Activated naive CD8-positive, alpha-beta T cell treated with anti-CD3 and anti-CD28 coated beads, Interleukin-2, amount 10 ng/mL, durations not matched to agents 7 days and 5 days (primary cell): Measurements from ENCODE around the gene KLHL41. TPM values are rescaled to one million over a fixed set of nuclear protein-coding genes. Genes with fewer than 3 reads are reported as not detected.

Source experiments
- ATAC-seq: fragments of 150-1000 bp; cut with Tn5 transposase; one replicate; pipeline ENCODE4 v1.10.0; 2021; ENCODE audit warnings: low read depth, moderate library complexity
- POLR2A ChIA-PET: fragments of 350-600 bp; sonication (Branson Sonifier 250); formaldehyde crosslinking; loops from one replicate; lab custom pipeline; 2021; ENCODE audit warnings: antibody characterized with exemption; lab: Charles Lee
- DNase-seq: peaks from one replicate; pipeline ENCODE4 v3.0.0; 2021
- H3K27ac Mint-ChIP-seq: one replicate; pipeline ENCODE4 v1.8.0; 2022; ENCODE audit warnings: mild to moderate bottlenecking, mixed read lengths
- H3K27me3 Mint-ChIP-seq: one replicate; pipeline ENCODE4 v1.8.0; 2022; ENCODE audit warnings: mild to moderate bottlenecking, moderate library complexity, mixed read lengths
- H3K36me3 Mint-ChIP-seq: one replicate; pipeline ENCODE4 v1.8.0; 2021; ENCODE audit warnings: mild to moderate bottlenecking, mixed read lengths
- H3K4me1 Mint-ChIP-seq: one replicate; pipeline ENCODE4 v1.8.0; 2021; ENCODE audit warnings: mixed read lengths
- H3K4me3 Mint-ChIP-seq: one replicate; pipeline ENCODE4 v1.8.0; 2022; ENCODE audit warnings: mild to moderate bottlenecking, moderate library complexity, mixed read lengths
- H3K9me3 Mint-ChIP-seq: one replicate; pipeline ENCODE4 v1.8.0; 2021; ENCODE audit warnings: mixed read lengths
- total RNA-seq, 2 experiments: library from RNA; stranded (reverse); gene quantifications; one replicate each; pipeline ENCODE4 v1.2.3, GENCODE V29; 2021

Gene KLHL41
- under 1 TPM in 1 of 2 experiments, not detected in 1; 0.17 TPM for total RNA-seq

GRCh38 chr2:169509298-169509885 lies at the start of gene KLHL41:
KLHL41 (plus strand) TSS chr2:169509702; CDS start chr2:169509779, 77 bp downstream.
- Mint-ChIP-seq H3K4me1 (no peaks in the 10 kb centered on the region), H3K36me3 (no peaks in the 10 kb centered on the region), H3K27me3 (no peaks in the 10 kb centered on the region), H3K4me3 (no peak within 1 kb of the TSS), H3K27ac (no peak within 1 kb of the TSS), H3K9me3 (no peaks in the 10 kb centered on the region)
- no peak for ATAC-seq
- DNase-seq, result no peak
- POLR2A ChIA-PET, result no interaction called here

GRCh38 chr2:169461143-169461542 lies 48.4 kb upstream of the KLHL41 start:
- DNase-seq, result no peak
- no peak for ATAC-seq
- no peak overlapping the region for H3K4me3 Mint-ChIP-seq
- H3K4me1 Mint-ChIP-seq, result no peaks in the 10 kb centered on the region
- no peak overlapping the region for H3K27ac Mint-ChIP-seq
- POLR2A ChIA-PET, result no interaction called here
- no peaks in the 10 kb centered on the region for H3K9me3 Mint-ChIP-seq
- peaks cover 8% of the 10 kb centered on the region for H3K27me3 Mint-ChIP-seq
- no peaks in the 10 kb centered on the region for H3K36me3 Mint-ChIP-seq

- no peaks in the 10 kb centered on the region for H3K36me3 Mint-ChIP-seq
- H3K9me3 Mint-ChIP-seq, result no peaks in the 10 kb centered on the region
- peaks cover 2% of the 10 kb centered on the region for H3K27me3 Mint-ChIP-seq
- H3K4me1 Mint-ChIP-seq, result no peaks in the 10 kb centered on the region
- no peak overlapping the region for H3K4me3 Mint-ChIP-seq
- H3K27ac Mint-ChIP-seq, result no peak overlapping the region
- POLR2A ChIA-PET, result interaction anchor here (0.6 kb wide), 1 partner anchor 413 kb away, joined by 3 read pairs; no protein-coding TSS in a partner anchor
- ATAC-seq, result peak; percentile 13
- DNase-seq, result no peak
These were observed 46.4 kb upstream of the KLHL41 start for GRCh38 chr2:169462896-169463695.

- Mint-ChIP-seq H3K27ac (no peak overlapping the region), H3K36me3 (no peaks in the 10 kb centered on the region), H3K27me3 (peaks cover 2% of the 10 kb centered on the region), H3K4me3 (no peak overlapping the region), H3K4me1 (no peaks in the 10 kb centered on the region), H3K9me3 (no peaks in the 10 kb centered on the region)
- POLR2A ChIA-PET, result interaction anchor here (0.6 kb wide), 1 partner anchor 98 kb away, joined by 3 read pairs; no protein-coding TSS in a partner anchor
- DNase-seq (no peak), ATAC-seq (peak; percentile 27)
These were observed 45.0 kb upstream of the KLHL41 start for GRCh38 chr2:169464466-169464865.

- Mint-ChIP-seq H3K4me3 (no peak overlapping the region), H3K36me3 (no peaks in the 10 kb centered on the region), H3K4me1 (no peaks in the 10 kb centered on the region), H3K27ac (no peak overlapping the region), H3K27me3 (peaks cover 2% of the 10 kb centered on the region), H3K9me3 (no peaks in the 10 kb centered on the region)
- POLR2A ChIA-PET, result interaction anchor here (0.6 kb wide), 1 partner anchor 98 kb away, joined by 3 read pairs; no protein-coding TSS in a partner anchor
- DNase-seq (no peak), ATAC-seq (peak; percentile 43)
These were observed 44.6 kb upstream of the KLHL41 start for GRCh38 chr2:169464882-169465281.

GRCh38 chr2:169468841-169469240 lies 40.7 kb upstream of the KLHL41 start:
- POLR2A ChIA-PET, result no interaction called here
- H3K36me3 Mint-ChIP-seq, result no peaks in the 10 kb centered on the region
- H3K4me3 Mint-ChIP-seq, result no peak overlapping the region
- no peak for DNase-seq
- H3K27ac Mint-ChIP-seq, result no peak overlapping the region
- peaks cover 2% of the 10 kb centered on the region for H3K27me3 Mint-ChIP-seq
- no peaks in the 10 kb centered on the region for H3K4me1 Mint-ChIP-seq
- peak; percentile 57 for ATAC-seq
- no peaks in the 10 kb centered on the region for H3K9me3 Mint-ChIP-seq

GRCh38 chr2:169469952-169470572 lies 39.4 kb upstream of the KLHL41 start:
- DNase-seq (no peak), ATAC-seq (peak; percentile 34)
- POLR2A ChIA-PET, result no interaction called here
- Mint-ChIP-seq H3K4me3 (no peak overlapping the region), H3K27me3 (no peaks in the 10 kb centered on the region), H3K27ac (no peak overlapping the region), H3K36me3 (no peaks in the 10 kb centered on the region), H3K4me1 (no peaks in the 10 kb centered on the region), H3K9me3 (no peaks in the 10 kb centered on the region)

- H3K9me3 Mint-ChIP-seq, result no peaks in the 10 kb centered on the region
- H3K4me3 Mint-ChIP-seq, result no peak overlapping the region
- H3K4me1 Mint-ChIP-seq, result no peaks in the 10 kb centered on the region
- no peak overlapping the region for H3K27ac Mint-ChIP-seq
- ATAC-seq, result no peak
- POLR2A ChIA-PET, result no interaction called here
- no peaks in the 10 kb centered on the region for H3K36me3 Mint-ChIP-seq
- no peaks in the 10 kb centered on the region for H3K27me3 Mint-ChIP-seq
- DNase-seq, result no peak
These were observed 37.3 kb upstream of the KLHL41 start for GRCh38 chr2:169472249-169472648.

GRCh38 chr2:169476459-169476858 lies 33.0 kb upstream of the KLHL41 start:
- no peaks in the 10 kb centered on the region for H3K27me3 Mint-ChIP-seq
- H3K36me3 Mint-ChIP-seq, result no peaks in the 10 kb centered on the region
- ATAC-seq (no peak), DNase-seq (no peak)
- POLR2A ChIA-PET, result no interaction called here
- peaks cover 15% of the 10 kb centered on the region for H3K4me1 Mint-ChIP-seq
- H3K9me3 Mint-ChIP-seq, result no peaks in the 10 kb centered on the region
- no peak overlapping the region for H3K4me3 Mint-ChIP-seq
- no peak overlapping the region for H3K27ac Mint-ChIP-seq

GRCh38 chr2:169478339-169478738 lies 31.2 kb upstream of the KLHL41 start:
- DNase-seq (no peak), ATAC-seq (no peak)
- Mint-ChIP-seq H3K36me3 (peaks cover 1% of the 10 kb centered on the region), H3K27me3 (no peaks in the 10 kb centered on the region), H3K27ac (peak overlapping the region; percentile 22), H3K9me3 (no peaks in the 10 kb centered on the region), H3K4me3 (peak overlapping the region; percentile 89), H3K4me1 (peaks cover 15% of the 10 kb centered on the region)
- POLR2A ChIA-PET, result no interaction called here

GRCh38 chr2:169478745-169479256 lies 30.7 kb upstream of the KLHL41 start:
- DNase-seq (no peak), ATAC-seq (no peak)
- H3K4me1 Mint-ChIP-seq, result peaks cover 15% of the 10 kb centered on the region
- no peaks in the 10 kb centered on the region for H3K9me3 Mint-ChIP-seq
- POLR2A ChIA-PET, result interaction anchor here (1.0 to 1.4 kb wide), 3 partner anchors 106 to 349 kb away, joined by 3 to 11 read pairs (median 4); partner anchors contain the start of gene UBR3
- H3K36me3 Mint-ChIP-seq, result peaks cover 6% of the 10 kb centered on the region
- peak overlapping the region; percentile 39 for H3K27ac Mint-ChIP-seq
- H3K27me3 Mint-ChIP-seq, result no peaks in the 10 kb centered on the region
- peak overlapping the region; percentile 89 for H3K4me3 Mint-ChIP-seq

GRCh38 chr2:169479257-169480078 lies 30.0 kb upstream of the KLHL41 start, which contains the start of gene BBS5:
BBS5 (plus strand) TSS chr2:169479494; CDS start chr2:169479554, 60 bp downstream.
- ATAC-seq (peak; percentile 98), DNase-seq (peak; percentile 83)
- Mint-ChIP-seq H3K4me3 (peak within 1 kb of the TSS; percentile 89), H3K9me3 (no peaks in the 10 kb centered on the region), H3K27ac (peak within 1 kb of the TSS; percentile 39), H3K4me1 (peaks cover 15% of the 10 kb centered on the region), H3K36me3 (peaks cover 6% of the 10 kb centered on the region), H3K27me3 (no peaks in the 10 kb centered on the region)
- POLR2A ChIA-PET, result interaction anchor here (1.0 to 1.4 kb wide), 3 partner anchors 106 to 348 kb away, joined by 3 to 11 read pairs (median 4); partner anchors contain the start of gene UBR3
